MM.1S (cell line): Measurements from ENCODE around the gene ZNF512.
"Not testable (repeated sequence)": the region's sequence is repeated elsewhere in the genome, so short reads cannot be mapped to it uniquely, and the experiment has no call there.

Experiments used
- DNase-seq: peaks from one replicate; pipeline ENCODE4 v3.0.0-alpha.2; 2015
- H2AFZ ChIP-seq: fragments of 300-600 bp; sonication (generic); 2 replicates; pipeline ENCODE4 v1.6.0; 2016; ENCODE audit warnings: antibody characterized with exemption, low read length
- H3F3A ChIP-seq: fragments of 300-600 bp; sonication (generic); 2 replicates; pipeline ENCODE4 v1.6.1; 2016; ENCODE audit warnings: mild to moderate bottlenecking, antibody characterized with exemption, low read length, moderate library complexity, mixed read lengths; ENCODE audit not compliant: insufficient read depth
- H3K27ac ChIP-seq: fragments of 300-600 bp; sonication (generic); 2 replicates; pipeline ENCODE4 v1.5.1; 2016; ENCODE audit warnings: mild to moderate bottlenecking, low read length
- H3K27me3 ChIP-seq: fragments of 300-600 bp; sonication (generic); replicated peaks from 2 replicates; pipeline ENCODE4 v1.6.0; 2016; ENCODE audit warnings: low read length; ENCODE audit not compliant: insufficient read depth
- H3K36me3 ChIP-seq: fragments of 300-600 bp; sonication (generic); replicated peaks from 2 replicates; pipeline ENCODE4 v1.6.1; 2016; ENCODE audit warnings: mild to moderate bottlenecking, low read length, mixed read lengths; ENCODE audit not compliant: insufficient read depth
- H3K4me1 ChIP-seq: fragments of 300-600 bp; sonication (generic); 2 replicates; pipeline ENCODE4 v1.6.1; 2016; ENCODE audit warnings: low read length, mixed read lengths
- H3K4me2 ChIP-seq: fragments of 300-600 bp; sonication (generic); 2 replicates; pipeline ENCODE4 v1.6.0; 2016; ENCODE audit warnings: low read depth, low read length
- H3K4me3 ChIP-seq: fragments of 300-600 bp; sonication (generic); 2 replicates; pipeline ENCODE4 v1.5.1; 2016; ENCODE audit warnings: low read length, mixed read lengths
- H3K79me2 ChIP-seq: fragments of 300-600 bp; sonication (generic); 2 replicates; pipeline ENCODE4 v1.6.1; 2016; ENCODE audit warnings: mixed run types, low read length, mixed read lengths
- H3K9ac ChIP-seq: fragments of 300-600 bp; sonication (generic); 2 replicates; pipeline ENCODE4 v1.6.1; 2016; ENCODE audit warnings: low read length, mixed read lengths
- H3K9me2 ChIP-seq: fragments of 300-600 bp; sonication (generic); replicated peaks from 2 replicates; pipeline ENCODE4 v1.6.1; 2016; ENCODE audit warnings: mild to moderate bottlenecking, low read length, mixed read lengths; ENCODE audit not compliant: insufficient read depth
- H3K9me3 ChIP-seq: fragments of 300-600 bp; sonication (generic); replicated peaks from 2 replicates; pipeline ENCODE4 v1.6.1; 2016; ENCODE audit warnings: mild to moderate bottlenecking, low read length, mixed read lengths; ENCODE audit not compliant: insufficient read depth
- H4K20me1 ChIP-seq: fragments of 300-600 bp; sonication (generic); 2 replicates; pipeline ENCODE4 v1.6.1; 2016; ENCODE audit warnings: mild to moderate bottlenecking, low read length, moderate library complexity, mixed read lengths; ENCODE audit not compliant: insufficient read depth
- EZH2 ChIP-seq: fragments of 300-600 bp; sonication (generic); optimal IDR thresholded peaks from 2 replicates; pipeline ENCODE3; 2017; ENCODE audit warnings: low read depth, mild to moderate bottlenecking, antibody characterized with exemption, low read length, mixed read lengths
- EZH2phosphoT487 ChIP-seq: fragments of 300-600 bp; sonication (generic); IDR thresholded peaks from 2 replicates; pipeline ENCODE4 v1.6.1; 2018; ENCODE audit warnings: antibody characterized with exemption, low read length
- TF ChIP-seq, protein P1 (sequence below): fragments of 300-600 bp; sonication (generic); IDR thresholded peaks from 2 replicates; pipeline ENCODE4 v1.5.1; 2016; ENCODE audit warnings: antibody characterized with exemption, low read length, mixed read lengths

The ZNF512 gene

GRCh38 chr2:27624943-27625342 is 42.1 kb downstream of the ZNF512 start:
- H2AFZ ChIP-seq: no peak overlapping the region
- no peak for TF ChIP-seq EZH2phosphoT487
- TF ChIP-seq, protein P1, sequence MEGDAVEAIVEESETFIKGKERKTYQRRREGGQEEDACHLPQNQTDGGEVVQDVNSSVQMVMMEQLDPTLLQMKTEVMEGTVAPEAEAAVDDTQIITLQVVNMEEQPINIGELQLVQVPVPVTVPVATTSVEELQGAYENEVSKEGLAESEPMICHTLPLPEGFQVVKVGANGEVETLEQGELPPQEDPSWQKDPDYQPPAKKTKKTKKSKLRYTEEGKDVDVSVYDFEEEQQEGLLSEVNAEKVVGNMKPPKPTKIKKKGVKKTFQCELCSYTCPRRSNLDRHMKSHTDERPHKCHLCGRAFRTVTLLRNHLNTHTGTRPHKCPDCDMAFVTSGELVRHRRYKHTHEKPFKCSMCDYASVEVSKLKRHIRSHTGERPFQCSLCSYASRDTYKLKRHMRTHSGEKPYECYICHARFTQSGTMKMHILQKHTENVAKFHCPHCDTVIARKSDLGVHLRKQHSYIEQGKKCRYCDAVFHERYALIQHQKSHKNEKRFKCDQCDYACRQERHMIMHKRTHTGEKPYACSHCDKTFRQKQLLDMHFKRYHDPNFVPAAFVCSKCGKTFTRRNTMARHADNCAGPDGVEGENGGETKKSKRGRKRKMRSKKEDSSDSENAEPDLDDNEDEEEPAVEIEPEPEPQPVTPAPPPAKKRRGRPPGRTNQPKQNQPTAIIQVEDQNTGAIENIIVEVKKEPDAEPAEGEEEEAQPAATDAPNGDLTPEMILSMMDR: no peak
- no peak for TF ChIP-seq EZH2
- H3K4me1 ChIP-seq: no peaks in the 10 kb centered on the region
- no peak overlapping the region for H3K27ac ChIP-seq
- no peak overlapping the region for H3K9ac ChIP-seq
- H4K20me1 ChIP-seq: no peaks in the 10 kb centered on the region
- H3K27me3 ChIP-seq: no peaks in the 10 kb centered on the region
- no peak for DNase-seq
- no peaks in the 10 kb centered on the region for H3K36me3 ChIP-seq
- no peak overlapping the region for H3K4me2 ChIP-seq
- H3F3A ChIP-seq: peaks cover 4% of the 10 kb centered on the region; the same call in 1 of the 2 replicates
- H3K79me2 ChIP-seq: peaks cover 12% of the 10 kb centered on the region
- H3K4me3 ChIP-seq: no peak overlapping the region
- no peaks in the 10 kb centered on the region for H3K9me3 ChIP-seq
- no peaks in the 10 kb centered on the region for H3K9me2 ChIP-seq

GRCh38 chr2:27626323-27626722 is 43.5 kb downstream of the ZNF512 start:
- not testable (repeated sequence) for H2AFZ ChIP-seq, H3K4me1 ChIP-seq, H3K9ac ChIP-seq, H3K4me3 ChIP-seq, H3F3A ChIP-seq, H3K36me3 ChIP-seq, H3K4me2 ChIP-seq, H4K20me1 ChIP-seq, DNase-seq, H3K9me2 ChIP-seq, H3K27ac ChIP-seq, H3K27me3 ChIP-seq, H3K9me3 ChIP-seq
- peaks cover 22% of the 10 kb centered on the region for H3K79me2 ChIP-seq

- not testable (repeated sequence) for H3K4me2 ChIP-seq, H3K36me3 ChIP-seq, H4K20me1 ChIP-seq, H3K9me3 ChIP-seq, H3K4me3 ChIP-seq, H3K4me1 ChIP-seq, H3K9ac ChIP-seq, H3K27ac ChIP-seq, H3F3A ChIP-seq, DNase-seq, H3K9me2 ChIP-seq, H3K27me3 ChIP-seq, H2AFZ ChIP-seq
- peaks cover 23% of the 10 kb centered on the region for H3K79me2 ChIP-seq
Observed at GRCh38 chr2:27626921-27627320, 44.1 kb downstream of the ZNF512 start.

- no peaks in the 10 kb centered on the region for H3K9me2 ChIP-seq
- peak overlapping the region; percentile 93 for H2AFZ ChIP-seq
- H3K4me1 ChIP-seq: no peaks in the 10 kb centered on the region
- peaks cover 23% of the 10 kb centered on the region for H3K79me2 ChIP-seq
- no peaks in the 10 kb centered on the region for H3K9me3 ChIP-seq
- peak overlapping the region; percentile 89 for H3K9ac ChIP-seq
- H3F3A ChIP-seq: peaks cover 4% of the 10 kb centered on the region; the same call in 1 of the 2 replicates
- H4K20me1 ChIP-seq: no peaks in the 10 kb centered on the region
- no peaks in the 10 kb centered on the region for H3K27me3 ChIP-seq
- peak overlapping the region; percentile 33; the same call in 1 of the 2 replicates for H3K27ac ChIP-seq
- DNase-seq: no peak
- H3K36me3 ChIP-seq: no peaks in the 10 kb centered on the region; the same call in 1 of the 2 replicates
- peak overlapping the region; percentile 82 for H3K4me2 ChIP-seq
- H3K4me3 ChIP-seq: peak overlapping the region; percentile 79
- TF ChIP-seq EZH2phosphoT487 (no peak), EZH2 (no peak)
- TF ChIP-seq, protein P1: no peak
Observed at GRCh38 chr2:27627963-27628766, 45.3 kb downstream of the ZNF512 start.
